ENCODE results near the gene VTI1B.
"Not testable (repeated sequence)": the region's sequence is repeated elsewhere in the genome, so short reads cannot be mapped to it uniquely, and the experiment has no call there.

GRCh38 chr14:67709346-67709745, 34.9 kb upstream of the VTI1B start:
- TF ChIP-seq, protein P1, sequence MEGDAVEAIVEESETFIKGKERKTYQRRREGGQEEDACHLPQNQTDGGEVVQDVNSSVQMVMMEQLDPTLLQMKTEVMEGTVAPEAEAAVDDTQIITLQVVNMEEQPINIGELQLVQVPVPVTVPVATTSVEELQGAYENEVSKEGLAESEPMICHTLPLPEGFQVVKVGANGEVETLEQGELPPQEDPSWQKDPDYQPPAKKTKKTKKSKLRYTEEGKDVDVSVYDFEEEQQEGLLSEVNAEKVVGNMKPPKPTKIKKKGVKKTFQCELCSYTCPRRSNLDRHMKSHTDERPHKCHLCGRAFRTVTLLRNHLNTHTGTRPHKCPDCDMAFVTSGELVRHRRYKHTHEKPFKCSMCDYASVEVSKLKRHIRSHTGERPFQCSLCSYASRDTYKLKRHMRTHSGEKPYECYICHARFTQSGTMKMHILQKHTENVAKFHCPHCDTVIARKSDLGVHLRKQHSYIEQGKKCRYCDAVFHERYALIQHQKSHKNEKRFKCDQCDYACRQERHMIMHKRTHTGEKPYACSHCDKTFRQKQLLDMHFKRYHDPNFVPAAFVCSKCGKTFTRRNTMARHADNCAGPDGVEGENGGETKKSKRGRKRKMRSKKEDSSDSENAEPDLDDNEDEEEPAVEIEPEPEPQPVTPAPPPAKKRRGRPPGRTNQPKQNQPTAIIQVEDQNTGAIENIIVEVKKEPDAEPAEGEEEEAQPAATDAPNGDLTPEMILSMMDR (IDR thresholded peaks at IDR 0.05): not testable (repeated sequence)
- TF ChIP-seq POLR2A (IDR thresholded peaks at IDR 0.05): not testable (repeated sequence)
